NCI-H2196 (cell line): ENCODE measurements around the gene IGIP.

Experiments used
- DNase-seq: peaks from one replicate; lab custom pipeline; 2025; ENCODE audit not compliant: unreplicated experiment; lab: John Stamatoyannopoulos, UW

Gene IGIP

GRCh38 chr5:140111011-140111858 lies 14.5 kb upstream of the IGIP start:
- no peak for DNase-seq

GRCh38 chr5:140111859-140112551 lies 13.7 kb upstream of the IGIP start:
- no peak for DNase-seq

GRCh38 chr5:140112685-140113179 lies 13.0 kb upstream of the IGIP start:
- no peak for DNase-seq

GRCh38 chr5:140113180-140113698 lies 12.5 kb upstream of the IGIP start:
- DNase-seq: no peak

- peak; percentile 91 for DNase-seq
Measured at GRCh38 chr5:140113699-140114263, 12.0 kb upstream of the IGIP start, which contains the start of gene PURA. Gene PURA (plus strand): TSS chr5:140114109. CDS start chr5:140114182, 73 bp downstream.

GRCh38 chr5:140114341-140115185 lies 11.2 kb upstream of the IGIP start:
- DNase-seq: peak; percentile 28

GRCh38 chr5:140115186-140115500 lies 10.6 kb upstream of the IGIP start:
- no peak for DNase-seq

GRCh38 chr5:140116716-140117115 lies 9.0 kb upstream of the IGIP start:
- no peak for DNase-seq

- DNase-seq: no peak
Measured at GRCh38 chr5:140117523-140117922, 8.2 kb upstream of the IGIP start.

- DNase-seq: no peak
Measured at GRCh38 chr5:140118302-140118936, 7.3 kb upstream of the IGIP start.

- DNase-seq: no peak
Measured at GRCh38 chr5:140126315-140127012, 727 bp downstream of the IGIP start.

- DNase-seq: no peak
Measured at GRCh38 chr5:140128376-140128775, 2.6 kb downstream of the IGIP start.

GRCh38 chr5:140130949-140131733 lies 5.4 kb downstream of the IGIP start:
- DNase-seq: no peak

- peak; percentile 54 for DNase-seq
Measured at GRCh38 chr5:140131967-140132409, 6.3 kb downstream of the IGIP start.

GRCh38 chr5:140133514-140134167 lies 7.9 kb downstream of the IGIP start:
- no peak for DNase-seq

- no peak for DNase-seq
Measured at GRCh38 chr5:140134277-140134935, 8.7 kb downstream of the IGIP start.

GRCh38 chr5:140135127-140135526 lies 9.4 kb downstream of the IGIP start:
- no peak for DNase-seq

- no peak for DNase-seq
Measured at GRCh38 chr5:140136624-140137023, 10.9 kb downstream of the IGIP start.
